Erythroblast (primary cell): ENCODE data around the gene C19orf85.
"Not testable (repeated sequence)": the region's sequence is repeated elsewhere in the genome, so short reads cannot be mapped to it uniquely, and the experiment has no call there.

ENCODE experiments used
- DNase-seq, 2 experiments: peaks; one replicate each; lab custom pipeline; 2025; lab: John Stamatoyannopoulos, UW
- GATA1 ChIP-seq: IDR thresholded peaks from 2 replicates; pipeline ENCODE4 v1.6.1; 2011; ENCODE audit warnings: low read depth, mild to moderate bottlenecking, control low read depth, low read length, moderate library complexity
- POLR2A ChIP-seq: IDR thresholded peaks from 2 replicates; pipeline ENCODE4 v1.6.1; 2011; ENCODE audit warnings: mild to moderate bottlenecking, low read length

The C19orf85 gene

DNA sequence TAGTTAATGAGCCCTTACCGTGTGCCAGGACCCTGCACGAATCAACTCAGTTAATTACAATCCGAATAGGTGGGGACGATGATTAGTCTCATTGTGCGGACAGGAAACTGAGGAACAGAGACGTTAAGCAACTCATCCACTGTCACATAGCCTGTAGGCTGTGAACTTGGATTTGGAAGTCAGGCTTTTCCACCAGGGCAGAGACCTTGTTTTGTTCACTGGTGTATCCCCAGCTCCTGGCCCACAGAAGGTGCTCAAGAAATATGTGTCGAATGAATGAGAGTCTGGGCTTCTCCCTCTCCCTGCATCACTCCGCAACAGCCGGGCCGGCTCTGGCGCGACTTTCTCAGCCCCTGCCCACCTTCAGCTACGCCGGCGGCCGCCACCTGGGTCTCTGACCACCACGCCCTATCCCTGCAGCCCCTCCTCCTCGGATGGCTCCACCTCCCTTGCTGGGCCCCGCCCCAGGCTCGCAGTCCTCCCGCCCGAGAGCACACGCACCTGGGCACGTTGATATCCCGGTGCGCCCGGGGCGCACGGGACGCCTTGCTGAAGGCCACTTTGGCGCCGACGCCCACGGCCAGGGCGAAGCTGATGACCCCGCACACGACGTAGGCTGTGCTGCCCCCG, 22.7 kb downstream of the C19orf85 start:
- peak; percentile 67 to 76 for DNase-seq
- TF ChIP-seq GATA1: no peak
- TF ChIP-seq POLR2A: peak; percentile 40

DNA sequence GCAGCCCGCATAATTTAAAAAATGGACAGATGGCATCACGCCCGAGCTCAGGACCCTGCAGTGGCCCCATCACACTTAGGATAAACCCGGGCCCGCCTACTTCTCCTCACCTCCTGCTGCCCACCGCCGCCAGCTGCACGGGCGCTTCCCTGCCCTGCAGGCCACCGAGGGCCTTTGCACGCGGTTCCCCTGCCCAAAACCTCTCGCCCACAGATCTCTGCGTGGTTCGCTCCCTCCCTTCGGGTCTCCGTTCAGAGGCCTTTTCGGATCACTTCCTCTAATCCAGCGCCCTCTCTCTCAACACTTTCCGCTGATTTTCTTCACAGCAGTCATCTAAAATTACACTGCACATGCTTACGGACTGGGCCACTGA, 23.2 kb downstream of the C19orf85 start:
- TF ChIP-seq POLR2A: no peak
- TF ChIP-seq GATA1: no peak
- DNase-seq: no peak

DNA sequence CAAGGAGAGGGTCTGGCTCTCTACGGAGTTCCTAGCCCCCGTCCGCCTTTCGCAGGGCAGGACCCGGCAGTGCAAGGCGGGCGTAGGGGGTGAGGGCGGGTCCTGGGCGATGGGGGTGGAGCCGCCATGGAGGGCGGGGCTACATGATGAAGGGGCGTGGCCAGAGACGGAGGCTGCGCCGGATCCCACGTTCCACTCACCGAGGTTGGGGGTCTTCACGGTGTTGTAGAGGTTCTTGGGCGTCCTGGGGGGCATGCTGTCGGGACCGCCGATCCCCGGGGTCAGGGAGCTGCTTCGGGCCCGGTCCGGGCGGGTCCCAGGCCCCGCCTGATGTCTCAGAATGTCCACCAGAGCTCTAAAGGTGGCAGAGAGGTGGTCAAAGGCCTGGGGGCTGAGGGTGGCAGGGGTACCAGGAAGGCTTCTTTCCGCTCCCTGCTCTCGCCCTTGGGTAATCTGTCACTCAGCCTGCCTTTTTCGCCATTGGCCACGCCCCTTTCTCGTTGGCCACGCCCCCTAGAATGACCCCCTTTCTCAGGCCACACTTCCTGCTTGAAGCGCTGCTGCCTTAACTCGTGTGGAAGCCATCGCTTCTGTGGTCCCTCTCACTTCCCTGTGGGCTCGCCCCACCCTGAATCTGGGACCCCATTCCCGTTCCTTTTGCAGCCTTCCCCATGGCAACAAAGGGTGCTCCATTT, 24.0 kb downstream of the C19orf85 start:
- DNase-seq: peak; percentile 58 to 71

DNA sequence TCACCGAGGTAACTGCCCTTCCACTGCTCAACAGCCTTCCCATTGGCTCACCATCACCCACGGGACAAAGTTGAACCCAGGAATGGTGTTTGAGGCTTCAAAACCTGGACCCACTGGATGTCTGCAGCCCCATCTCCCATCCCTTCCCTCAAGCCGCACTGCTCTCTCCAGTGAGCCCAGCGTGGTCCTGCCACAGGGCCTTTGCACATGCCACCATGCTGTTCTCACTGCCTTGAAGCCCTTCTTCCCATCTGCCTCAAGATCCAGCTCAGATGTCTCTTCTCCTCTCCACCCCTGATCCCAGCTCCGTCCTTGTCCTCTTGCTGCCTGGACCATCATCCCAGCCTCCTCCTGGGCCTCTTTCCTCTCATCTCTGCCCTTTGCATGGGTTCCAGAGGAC, 25.5 kb downstream of the C19orf85 start:
- TF ChIP-seq GATA1 (no peak), POLR2A (no peak)

More for the DNA sequence above, 24.0 kb downstream of the C19orf85 start:
- TF ChIP-seq POLR2A (peak; percentile 28), GATA1 (no peak)

DNA sequence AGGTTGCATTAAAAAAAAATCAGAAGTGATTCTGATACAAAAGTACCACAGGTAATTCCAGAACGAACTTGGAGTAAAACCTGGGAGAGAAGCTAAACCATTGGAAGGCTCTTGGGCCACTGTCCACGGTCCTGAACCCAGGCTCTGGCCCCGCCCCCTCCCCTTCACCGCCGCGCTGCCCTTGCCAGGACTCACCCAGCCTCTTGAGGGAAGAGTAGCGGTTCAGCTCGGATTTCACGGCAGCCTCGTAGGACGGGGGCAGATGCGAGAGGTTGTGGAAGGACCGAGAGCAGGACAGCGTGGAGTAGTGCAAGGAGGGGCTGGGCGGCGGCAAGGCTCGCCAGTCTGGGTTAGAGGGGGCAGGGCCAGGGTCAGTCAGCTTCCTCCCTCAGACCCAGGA, 27.1 kb downstream of the C19orf85 start:
- TF ChIP-seq POLR2A (no peak), GATA1 (no peak)
- DNase-seq: peak; percentile 70 to 74

More for the DNA sequence above, 25.5 kb downstream of the C19orf85 start:
- DNase-seq: no peak

DNA sequence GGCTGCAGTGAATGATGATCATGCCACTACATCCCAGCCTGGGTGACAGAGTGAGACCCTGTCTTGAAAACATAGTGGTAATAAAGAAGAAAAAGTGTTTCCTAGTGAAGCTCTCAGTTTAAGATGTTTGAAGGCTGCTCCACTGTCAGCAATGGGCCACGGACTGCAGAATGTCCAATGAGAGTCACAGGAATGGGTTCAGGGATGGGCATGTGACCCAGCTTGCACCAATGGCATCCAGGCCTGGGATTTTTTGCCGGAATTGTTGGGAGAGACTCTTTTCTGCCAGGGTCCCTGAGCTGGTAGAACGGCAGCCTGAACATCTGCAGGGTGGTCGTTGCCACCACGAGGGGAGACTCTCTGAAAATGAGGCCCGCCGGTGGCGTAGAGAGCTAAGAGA, 27.7 kb downstream of the C19orf85 start:
- no peak for DNase-seq
- TF ChIP-seq GATA1 (no peak), POLR2A (no peak)

DNA sequence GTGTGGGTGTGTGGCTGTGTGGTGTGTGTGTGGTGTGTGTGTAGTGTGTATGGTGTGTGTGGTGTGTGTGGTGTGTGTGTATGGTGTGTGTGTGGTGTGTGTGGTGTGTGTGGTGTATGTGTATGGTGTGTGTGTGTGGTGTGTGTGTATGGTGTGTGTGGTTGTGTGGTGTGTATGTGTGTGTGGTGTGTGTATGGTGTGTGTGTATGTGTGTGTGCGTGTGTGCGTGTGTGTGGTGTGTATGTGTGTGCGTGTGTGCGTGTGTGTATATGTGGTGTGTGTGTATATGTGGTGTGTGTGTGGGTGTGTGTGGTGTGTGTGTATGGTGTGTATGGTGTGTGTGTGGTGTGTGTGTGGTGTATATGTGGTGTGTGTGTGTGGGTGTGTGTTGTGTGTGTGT, 29.5 kb downstream of the C19orf85 start:
- TF ChIP-seq GATA1 (no peak), POLR2A (no peak)

DNA sequence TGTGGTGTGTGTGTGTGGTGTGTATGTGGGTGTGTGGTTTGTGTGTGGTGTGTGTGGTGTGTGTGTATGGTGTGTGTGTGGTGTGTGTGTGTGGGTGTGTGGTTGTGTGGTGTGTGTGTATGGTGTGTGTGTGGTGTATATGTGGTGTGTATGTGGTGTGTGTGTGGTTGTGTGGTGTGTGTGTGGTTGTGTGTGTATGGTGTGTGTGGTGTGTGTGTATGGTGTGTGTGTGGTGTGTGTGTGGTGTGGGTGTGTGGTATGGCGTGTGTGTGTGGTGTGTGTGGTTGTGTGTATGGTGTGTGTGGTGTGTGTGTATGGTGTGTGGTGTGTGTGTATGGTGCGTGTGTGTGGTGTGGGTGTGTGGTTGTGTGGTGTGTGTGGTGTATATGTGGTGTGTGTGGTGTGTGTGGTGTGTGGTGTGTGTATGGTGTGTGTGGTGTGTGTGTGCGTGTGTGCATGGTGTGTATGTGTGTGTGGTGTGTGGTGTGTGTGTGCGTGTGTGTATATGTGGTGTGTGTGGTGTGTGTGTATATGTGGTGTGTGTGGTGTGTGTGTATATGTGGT, 30.1 kb downstream of the C19orf85 start:
- TF ChIP-seq POLR2A (no peak), GATA1 (no peak)

More for the DNA sequence above, 29.5 kb downstream of the C19orf85 start:
- DNase-seq: peak in 1 of 2 experiments; percentile 71

DNA sequence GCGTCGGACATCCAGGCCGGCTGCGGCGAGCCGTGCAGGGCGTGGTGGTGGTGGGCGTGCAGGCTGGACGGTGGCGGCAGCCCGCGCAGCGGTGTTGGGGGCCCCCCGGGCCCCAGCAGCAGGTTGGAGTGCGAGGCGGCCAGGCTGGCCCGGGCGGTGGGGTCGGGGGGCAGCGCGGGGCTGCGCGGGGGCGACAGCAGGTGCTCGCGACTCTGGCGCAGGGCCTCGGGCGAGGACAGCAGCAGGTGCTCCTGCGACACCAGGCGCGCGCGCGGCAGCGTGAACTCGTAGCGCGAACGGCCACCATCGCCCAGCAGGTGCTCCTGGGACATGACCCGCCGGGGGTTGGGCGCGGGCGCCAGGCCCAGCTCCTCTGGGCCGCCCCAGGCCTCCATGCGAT, 31.3 kb downstream of the C19orf85 start:
- TF ChIP-seq GATA1 (no peak), POLR2A (no peak)
- DNase-seq: no peak

More for the DNA sequence above, 30.1 kb downstream of the C19orf85 start:
- peak in 1 of 2 experiments; percentile 56 for DNase-seq

DNA sequence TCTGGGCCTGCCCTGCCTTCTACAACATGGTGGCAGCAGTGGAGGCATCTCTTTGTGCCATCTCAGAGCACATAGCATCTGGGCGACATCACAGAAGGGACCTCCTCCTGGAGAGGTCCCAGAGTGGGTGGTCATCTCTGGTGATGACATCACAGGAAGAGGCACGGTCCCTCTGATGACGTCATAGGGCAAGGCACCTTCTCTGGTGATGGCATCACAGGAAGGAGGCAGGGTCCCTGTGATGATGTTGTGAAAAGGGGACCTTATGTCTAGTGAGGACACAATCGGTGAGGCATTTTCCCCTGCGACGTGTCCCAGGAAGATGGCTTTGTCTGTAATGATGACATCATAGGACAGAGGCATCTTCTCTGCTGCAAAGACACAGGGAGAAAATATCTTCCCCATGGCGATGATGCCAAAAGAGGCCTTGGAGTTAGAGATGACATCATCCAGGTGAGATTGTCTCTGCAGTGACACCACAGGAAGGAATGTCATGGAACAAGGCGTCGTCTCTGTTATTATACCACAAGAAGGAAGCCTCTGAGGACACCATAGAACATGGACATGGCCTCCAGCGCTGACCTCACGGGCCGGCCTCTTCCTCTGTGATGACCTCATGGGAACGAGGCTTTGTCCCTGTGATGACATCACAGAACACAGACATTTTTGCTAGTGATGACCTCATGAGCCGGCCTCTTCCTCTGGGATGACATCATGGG, 32.2 kb downstream of the C19orf85 start:
- no peak for DNase-seq
- no peak for TF ChIP-seq GATA1
- TF ChIP-seq POLR2A: no peak

DNA sequence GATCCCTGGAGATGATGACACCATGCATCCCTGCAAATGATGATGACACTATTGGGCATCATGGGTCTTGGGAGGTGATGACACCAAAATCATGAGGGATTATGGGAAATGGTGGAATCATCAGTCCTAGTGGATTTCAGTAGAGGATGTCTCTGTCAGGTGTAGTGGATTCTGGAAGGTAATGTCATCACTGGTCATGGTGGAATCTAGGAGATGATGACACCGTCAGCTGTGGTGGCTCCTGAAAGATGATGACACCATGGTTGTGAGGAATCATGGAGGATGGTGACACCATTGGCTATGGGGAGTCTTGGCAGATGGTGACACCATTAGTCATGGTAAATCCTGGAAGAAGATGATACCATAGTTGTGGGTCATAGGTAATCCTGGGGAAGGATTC, 33.4 kb downstream of the C19orf85 start:
- TF ChIP-seq GATA1 (no peak), POLR2A (no peak)
- no peak for DNase-seq

DNA sequence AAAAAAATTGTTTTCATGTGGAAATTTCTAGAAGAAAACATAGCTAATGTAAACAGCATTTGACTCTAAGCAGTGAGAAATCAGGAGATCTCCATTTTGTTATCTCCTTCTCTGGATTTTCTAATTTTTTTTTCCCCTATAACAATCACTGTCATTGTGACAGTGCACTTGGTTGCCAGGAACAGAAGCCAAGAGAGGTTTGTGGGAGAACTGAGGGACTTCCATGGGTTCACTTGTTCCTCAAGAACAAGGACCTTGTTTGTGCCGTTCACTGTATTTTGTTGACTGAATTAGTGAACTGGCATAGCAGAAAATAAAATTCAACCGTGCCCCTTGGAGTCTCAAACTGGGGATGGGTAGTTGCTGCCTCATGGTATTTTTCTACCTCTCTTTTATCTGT, 38.5 kb downstream of the C19orf85 start:
- DNase-seq: no peak
- no peak for TF ChIP-seq GATA1
- TF ChIP-seq POLR2A: no peak

DNA sequence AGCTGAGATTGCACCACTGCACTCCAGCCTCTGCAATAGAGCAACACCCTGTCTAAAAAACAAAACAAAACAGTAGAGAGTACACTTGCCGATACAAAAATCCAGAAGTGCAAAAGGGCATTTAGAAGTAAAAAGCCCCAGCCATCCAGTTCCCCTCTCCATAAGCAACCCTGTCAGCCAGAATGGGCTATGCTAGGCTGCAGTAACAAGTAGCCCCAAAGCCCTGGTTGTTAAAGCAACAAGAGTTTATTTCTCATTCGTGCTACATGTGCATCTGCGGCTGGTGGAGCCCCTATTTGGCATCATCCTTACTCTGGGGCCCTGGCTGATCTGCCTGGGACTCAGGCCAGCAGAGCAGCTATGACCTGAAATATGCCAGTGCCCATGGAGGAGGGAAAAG, 40.0 kb downstream of the C19orf85 start:
- no peak for TF ChIP-seq POLR2A
- TF ChIP-seq GATA1: no peak
- no peak for DNase-seq

DNA sequence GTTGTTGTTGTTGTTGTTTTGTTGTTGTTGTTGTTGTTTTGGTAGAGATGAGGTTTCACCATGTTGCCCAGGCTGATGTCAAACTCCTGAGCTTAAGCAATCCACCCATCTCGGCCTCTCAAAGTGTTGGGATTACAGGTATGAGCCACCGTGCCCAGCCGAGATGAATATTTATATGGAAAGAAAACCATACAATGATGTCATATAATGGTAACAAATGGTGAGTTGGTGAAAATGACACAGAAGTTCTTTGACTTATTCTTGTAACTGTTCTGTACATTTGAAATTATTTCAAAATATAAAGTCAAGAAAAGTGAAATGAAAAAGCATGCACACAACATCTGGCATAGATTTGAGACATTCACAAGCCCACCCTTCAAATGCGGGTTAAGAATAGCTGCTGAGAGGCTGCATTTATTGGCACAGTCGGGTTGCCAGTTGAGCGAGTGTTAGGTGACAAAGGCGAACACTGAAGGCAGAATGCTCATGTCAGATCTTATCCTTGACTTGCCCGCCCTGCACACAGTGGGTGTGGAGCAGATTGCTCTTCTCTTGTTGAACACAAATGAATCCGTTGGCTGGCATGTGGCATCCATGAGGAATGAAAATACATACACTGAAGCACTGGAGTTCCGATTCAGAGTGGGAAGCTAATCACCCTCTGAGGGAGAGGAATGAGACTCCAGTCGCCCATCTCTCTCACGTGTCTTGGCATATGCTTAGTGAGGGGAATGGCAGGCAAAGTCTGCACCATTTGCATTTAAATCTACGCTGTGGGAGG, 41.1 kb downstream of the C19orf85 start:
- DNase-seq: no peak
- no peak for TF ChIP-seq GATA1
- no peak for TF ChIP-seq POLR2A

DNA sequence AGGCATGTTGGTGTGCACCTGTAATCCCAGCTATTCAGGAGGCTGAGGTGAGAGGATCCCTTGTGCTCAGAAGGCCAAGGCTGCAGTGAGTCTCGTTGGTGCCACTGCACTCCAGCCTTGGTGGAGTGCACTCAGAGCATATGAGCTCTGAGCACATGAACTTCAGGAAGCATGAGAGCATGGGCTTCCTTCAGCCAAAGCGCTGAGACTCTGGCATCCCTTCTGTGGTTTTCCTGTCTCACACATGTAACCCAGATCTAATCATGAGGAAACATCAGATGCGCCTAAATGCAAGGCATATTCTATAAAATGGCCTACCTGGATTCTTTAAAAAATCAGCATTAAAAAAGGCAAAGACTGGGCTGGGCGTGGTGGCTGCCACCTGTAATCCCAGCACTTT, 43.3 kb downstream of the C19orf85 start:
- DNase-seq: not testable (repeated sequence)
